Astrocyte of the cerebellum (primary cell): ENCODE data around the gene RTP5.

ENCODE experiments used
- DNase-seq: peaks from one replicate; pipeline ENCODE4 v3.0.0-alpha.2; 2011; ENCODE audit warnings: low read depth
- H3K4me3 ChIP-seq: 2 replicates; pipeline ENCODE4 v1.5.1; 2011; ENCODE audit warnings: mild to moderate bottlenecking, low read depth, low read length, moderate library complexity
- CTCF ChIP-seq: IDR thresholded peaks from 2 replicates; pipeline ENCODE4 v1.5.1; 2012; ENCODE audit warnings: low read length, low read depth, moderate library complexity, mild to moderate bottlenecking; ENCODE audit errors: missing control alignments
- in situ Hi-C: cut with HindIII; loops from 2 replicates; pipeline ENCODE4 v1.10.0; 2017; ENCODE audit warnings: low sequenced_read_pairs

The RTP5 gene

GRCh38 chr2:241866790-241867645 is 2.5 kb upstream of the RTP5 start:
- DNase-seq: no peak
- H3K4me3 ChIP-seq: no peak overlapping the region
- no peak for TF ChIP-seq CTCF
- in situ Hi-C loops: no loop called here

GRCh38 chr2:241867776-241868420 is 1.6 kb upstream of the RTP5 start:
- H3K4me3 ChIP-seq: no peak overlapping the region
- no peak for DNase-seq
- TF ChIP-seq CTCF: no peak
- in situ Hi-C loops: no loop called here

DNA sequence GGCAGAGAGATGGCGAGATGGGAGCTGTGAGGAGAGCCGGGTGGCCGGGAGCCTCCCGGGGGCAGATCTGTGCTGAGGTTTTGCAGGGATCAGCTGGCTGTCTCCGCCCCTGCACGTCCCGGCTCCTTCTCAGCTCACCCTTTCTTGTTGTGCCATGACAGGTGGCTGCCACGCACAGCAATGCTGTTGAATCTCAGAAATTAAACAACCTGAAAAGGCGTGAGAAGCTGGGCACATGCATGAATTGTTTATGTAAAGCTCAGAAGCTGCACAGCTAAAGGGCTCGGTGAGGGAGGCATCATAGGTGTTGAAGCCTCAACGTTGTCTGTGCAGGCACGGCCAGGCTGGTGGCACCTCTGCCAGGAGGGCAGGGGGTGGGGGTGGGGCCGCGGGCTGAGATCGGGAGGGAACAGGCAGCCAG is 858 bp upstream of the RTP5 start:
- no peak overlapping the region for H3K4me3 ChIP-seq
- no peak for TF ChIP-seq CTCF
- DNase-seq: no peak

GRCh38 chr2:241870081-241870541 is 582 bp downstream of the RTP5 start:
- in situ Hi-C loops: no loop called here
- no peak for TF ChIP-seq CTCF
- DNase-seq: no peak
- H3K4me3 ChIP-seq: no peak overlapping the region

More for the DNA sequence above, 858 bp upstream of the RTP5 start:
- in situ Hi-C loops: no loop called here

- no peak for TF ChIP-seq CTCF
These were observed 1.3 kb downstream of the RTP5 start for GRCh38 chr2:241870611-241871537.

More at GRCh38 chr2:241870611-241871537, 1.3 kb downstream of the RTP5 start:
- no peak for DNase-seq
- in situ Hi-C loops: no loop called here
- H3K4me3 ChIP-seq: no peak overlapping the region
